KOPT-K1 (cell line): Measurements from ENCODE around the gene PLPPR4.

Experiments used
- H3K27ac ChIP-seq: fragments of 200-600 bp; sonication (generic); 2 replicates; pipeline ENCODE4 v1.5.1; 2016; ENCODE audit warnings: antibody characterized with exemption, mild to moderate bottlenecking, low read depth, low read length; ENCODE audit not compliant: poor library complexity, severe bottlenecking
- H3K36me3 ChIP-seq: fragments of 200-600 bp; sonication (generic); 2 replicates; pipeline ENCODE4 v1.5.1; 2017; ENCODE audit warnings: antibody characterized with exemption, mild to moderate bottlenecking, low read length, moderate library complexity; ENCODE audit not compliant: insufficient read depth
- H3K9me3 ChIP-seq: fragments of 200-600 bp; sonication (generic); 2 replicates; pipeline ENCODE4 v1.5.1; 2017; ENCODE audit warnings: antibody characterized with exemption, low read length, mild to moderate bottlenecking; ENCODE audit not compliant: insufficient read depth, poor library complexity, severe bottlenecking

PLPPR4 gene

DNA sequence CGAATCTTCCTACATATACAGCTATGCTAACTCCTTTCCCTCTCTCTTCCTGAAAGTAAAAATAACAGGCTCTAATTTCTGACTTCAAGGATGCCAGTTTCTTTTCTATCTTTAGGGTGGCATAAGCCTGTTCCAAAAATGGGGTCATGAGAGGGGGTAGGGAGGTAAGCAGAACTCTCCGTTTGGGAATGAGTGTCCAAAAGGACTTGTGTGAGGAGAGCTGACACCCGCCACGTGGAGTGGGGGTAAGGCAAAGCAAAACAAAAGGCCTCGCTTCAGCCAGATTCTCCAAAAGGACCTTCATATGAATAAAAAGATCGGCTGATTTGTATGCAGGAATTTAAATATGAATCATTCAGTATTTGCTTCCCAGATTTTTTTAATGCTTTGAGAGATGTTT, 28.6 kb downstream of the PLPPR4 start:
- Histone ChIP-seq H3K27ac (no peak overlapping the region), H3K36me3 (no peaks in the 10 kb centered on the region), H3K9me3 (no peaks in the 10 kb centered on the region)

DNA sequence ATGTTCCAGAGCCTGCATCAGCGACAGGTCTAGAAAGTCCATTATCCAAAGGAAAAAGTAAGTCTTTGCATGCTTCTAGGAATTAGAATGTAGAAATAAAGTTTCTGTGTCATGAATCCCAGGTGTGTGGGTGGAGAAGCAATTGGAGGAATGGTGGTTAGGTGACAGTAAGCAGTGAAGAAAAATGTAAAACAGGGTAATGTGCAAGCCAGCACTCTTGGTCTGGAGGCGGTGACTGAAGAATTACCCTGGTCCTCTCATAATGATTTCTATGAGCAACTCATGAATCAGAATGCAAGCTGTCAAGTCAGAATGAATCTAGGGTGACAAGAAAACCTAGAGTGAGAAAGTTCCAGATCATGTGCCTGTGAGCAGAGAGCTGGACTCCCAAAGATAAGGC, 33.6 kb downstream of the PLPPR4 start:
- no peak overlapping the region for H3K27ac ChIP-seq
- no peaks in the 10 kb centered on the region for H3K9me3 ChIP-seq
- H3K36me3 ChIP-seq: no peaks in the 10 kb centered on the region

DNA sequence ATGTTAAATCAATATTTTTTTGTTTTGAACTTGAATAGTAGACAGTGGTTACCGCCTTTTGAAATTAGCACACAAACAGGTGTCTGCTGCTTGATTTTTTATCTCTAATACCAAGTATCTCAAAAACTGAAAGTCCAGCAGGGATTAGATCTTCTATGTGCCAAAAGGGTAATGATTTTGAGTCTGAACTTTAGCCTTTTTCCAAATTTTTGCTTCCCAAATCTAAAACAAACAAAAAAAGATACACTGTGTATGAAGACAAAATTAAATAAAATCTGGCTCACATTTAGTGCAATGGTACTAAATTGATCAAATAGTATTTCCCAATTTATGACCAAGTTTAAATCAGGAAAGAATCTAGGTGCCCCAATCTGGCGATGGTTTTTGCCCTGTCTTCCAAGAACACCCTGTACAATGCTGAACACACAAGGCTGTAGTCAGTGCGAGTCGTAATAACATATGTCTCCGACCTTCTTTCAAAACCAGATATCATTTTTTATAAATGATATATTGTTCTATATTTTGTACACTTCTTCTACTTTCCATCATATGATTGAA, 40.5 kb downstream of the PLPPR4 start:
- no peak overlapping the region for H3K27ac ChIP-seq
- no peaks in the 10 kb centered on the region for H3K36me3 ChIP-seq
- no peaks in the 10 kb centered on the region for H3K9me3 ChIP-seq

DNA sequence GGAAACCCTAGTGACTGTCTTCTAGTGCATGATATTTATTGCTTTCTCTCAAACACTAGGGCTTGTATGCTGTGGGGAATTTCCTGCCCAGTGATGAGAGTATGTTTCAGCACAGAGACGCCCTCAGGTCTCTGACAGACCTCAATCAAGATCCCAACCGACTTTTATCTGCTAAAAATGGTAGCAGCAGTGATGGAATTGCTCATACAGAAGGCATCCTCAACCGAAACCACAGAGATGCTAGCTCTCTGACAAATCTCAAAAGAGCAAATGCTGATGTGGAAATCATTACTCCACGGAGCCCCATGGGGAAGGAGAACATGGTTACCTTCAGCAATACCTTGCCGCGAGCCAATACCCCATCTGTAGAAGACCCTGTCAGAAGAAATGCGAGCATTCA, 41.3 kb downstream of the PLPPR4 start:
- H3K9me3 ChIP-seq: no peaks in the 10 kb centered on the region
- no peak overlapping the region for H3K27ac ChIP-seq
- no peaks in the 10 kb centered on the region for H3K36me3 ChIP-seq

DNA sequence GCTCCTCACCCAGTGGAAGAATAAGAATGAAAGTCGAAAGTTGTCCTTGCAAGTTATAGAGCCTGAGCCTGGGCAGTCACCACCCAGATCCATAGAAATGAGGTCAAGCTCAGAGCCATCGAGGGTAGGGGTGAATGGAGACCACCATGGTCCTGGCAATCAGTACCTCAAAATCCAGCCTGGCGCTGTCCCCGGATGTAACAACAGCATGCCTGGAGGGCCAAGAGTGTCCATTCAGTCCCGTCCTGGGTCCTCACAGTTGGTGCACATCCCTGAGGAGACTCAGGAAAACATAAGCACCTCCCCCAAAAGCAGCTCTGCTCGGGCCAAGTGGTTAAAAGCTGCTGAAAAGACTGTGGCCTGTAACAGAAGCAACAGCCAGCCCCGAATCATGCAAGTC, 41.8 kb downstream of the PLPPR4 start:
- Histone ChIP-seq H3K36me3 (no peaks in the 10 kb centered on the region), H3K9me3 (no peaks in the 10 kb centered on the region), H3K27ac (no peak overlapping the region)

DNA sequence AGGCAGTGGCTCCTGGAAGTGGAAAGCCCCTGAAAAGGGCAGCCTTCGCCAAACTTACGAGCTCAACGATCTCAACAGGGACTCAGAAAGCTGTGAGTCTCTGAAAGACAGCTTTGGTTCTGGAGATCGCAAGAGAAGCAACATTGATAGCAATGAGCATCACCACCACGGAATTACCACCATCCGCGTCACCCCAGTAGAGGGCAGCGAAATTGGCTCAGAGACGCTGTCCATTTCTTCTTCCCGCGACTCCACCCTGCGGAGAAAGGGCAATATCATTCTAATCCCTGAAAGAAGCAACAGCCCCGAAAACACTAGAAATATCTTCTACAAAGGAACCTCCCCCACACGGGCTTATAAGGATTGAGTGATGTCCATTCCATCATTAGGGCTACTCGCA, 42.4 kb downstream of the PLPPR4 start:
- no peaks in the 10 kb centered on the region for H3K36me3 ChIP-seq
- no peaks in the 10 kb centered on the region for H3K9me3 ChIP-seq
- no peak overlapping the region for H3K27ac ChIP-seq

DNA sequence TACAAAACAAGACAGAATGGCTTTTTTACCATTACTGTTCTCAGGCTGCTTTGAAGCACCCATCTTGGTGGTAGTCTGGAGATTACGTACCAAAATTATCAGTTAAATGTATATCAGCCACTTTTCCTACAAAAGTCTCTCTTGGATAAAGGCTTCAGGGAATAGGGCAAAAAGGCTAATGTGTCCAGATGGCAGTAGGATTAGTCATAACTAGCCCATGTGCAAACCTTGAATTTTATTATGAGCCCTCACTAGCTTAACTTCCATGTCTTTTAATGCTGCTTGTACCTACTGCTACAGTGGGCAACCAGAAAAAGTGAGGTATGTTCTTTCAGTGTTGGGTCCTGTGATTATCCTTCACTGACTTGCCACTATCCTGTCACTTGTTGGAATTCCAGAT, 51.0 kb downstream of the PLPPR4 start:
- H3K27ac ChIP-seq: no peak overlapping the region
- no peaks in the 10 kb centered on the region for H3K9me3 ChIP-seq
- H3K36me3 ChIP-seq: no peaks in the 10 kb centered on the region

DNA sequence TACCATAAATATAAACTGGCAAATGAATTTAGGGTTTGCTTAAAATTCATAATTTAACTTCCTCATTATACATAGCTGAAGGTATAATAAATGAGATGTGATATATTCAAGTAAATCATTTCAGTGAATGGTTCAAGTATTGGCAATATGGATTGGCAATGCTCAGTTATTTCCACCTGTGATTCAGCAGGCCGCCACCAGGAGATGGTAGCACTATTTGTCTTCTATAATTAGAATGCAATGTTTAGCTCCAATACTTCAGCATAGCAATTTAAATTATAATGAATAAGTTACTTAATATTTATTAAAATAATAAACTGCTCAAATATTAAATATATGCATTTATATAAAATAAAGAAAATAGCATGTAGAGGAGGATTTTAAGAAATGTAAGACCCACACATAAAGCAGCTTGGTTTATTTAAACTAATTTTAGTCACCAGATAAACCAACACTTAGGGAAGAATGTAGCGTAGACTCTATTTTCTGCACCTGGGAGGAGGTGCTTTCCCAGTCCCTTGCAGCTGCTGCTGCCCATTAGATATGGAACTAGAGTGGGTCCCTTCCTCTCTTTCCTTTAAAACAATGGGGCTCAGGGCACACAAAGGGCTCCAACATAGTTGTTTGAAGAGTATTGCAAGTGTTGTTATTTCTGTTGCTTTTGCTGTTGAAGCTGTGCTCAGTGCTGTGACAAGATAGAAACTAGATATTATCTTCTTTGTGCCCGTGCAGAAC, 62.1 kb downstream of the PLPPR4 start:
- H3K27ac ChIP-seq: no peak overlapping the region

DNA sequence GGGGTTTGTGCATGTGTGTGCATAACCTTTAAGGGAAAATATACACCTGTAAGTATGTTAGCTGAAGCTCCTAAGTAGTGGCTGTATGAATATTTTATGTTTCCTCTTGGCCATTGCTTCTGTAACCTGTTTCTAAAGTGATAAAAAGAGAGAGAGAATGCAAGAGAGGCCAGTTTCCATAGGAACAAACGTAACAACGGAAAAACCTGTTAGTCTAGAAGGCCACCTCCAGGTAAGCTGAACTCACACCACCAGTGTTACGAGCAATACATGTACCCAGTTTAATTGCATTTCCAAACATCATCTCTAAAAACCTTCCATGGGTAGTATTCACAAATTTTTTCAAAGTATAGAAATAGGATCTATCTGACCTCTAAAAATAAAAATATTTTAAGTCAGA, 63.1 kb downstream of the PLPPR4 start:
- no peaks in the 10 kb centered on the region for H3K9me3 ChIP-seq
- no peak overlapping the region for H3K27ac ChIP-seq
- no peaks in the 10 kb centered on the region for H3K36me3 ChIP-seq

More for the DNA sequence above, 62.1 kb downstream of the PLPPR4 start:
- Histone ChIP-seq H3K36me3 (no peaks in the 10 kb centered on the region), H3K9me3 (no peaks in the 10 kb centered on the region)

DNA sequence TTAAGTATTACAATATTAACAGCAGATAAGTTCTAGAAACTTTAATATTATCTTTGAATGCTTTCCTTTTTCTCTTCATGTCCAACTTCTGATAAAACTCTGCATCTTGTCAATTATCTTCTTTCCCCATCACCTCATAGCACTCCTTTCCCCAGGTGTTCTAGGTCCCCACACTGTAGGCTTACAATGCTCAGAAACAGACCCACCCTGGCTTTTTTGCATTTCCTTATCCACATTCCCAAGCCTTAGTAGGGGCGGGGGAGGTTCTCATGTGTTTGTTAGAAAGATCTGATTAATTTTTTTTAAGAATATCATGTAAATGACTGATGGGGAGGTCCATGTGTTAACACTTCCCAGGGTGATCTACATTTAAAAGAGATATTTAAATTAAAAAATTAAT, 63.9 kb downstream of the PLPPR4 start:
- no peak overlapping the region for H3K27ac ChIP-seq

DNA sequence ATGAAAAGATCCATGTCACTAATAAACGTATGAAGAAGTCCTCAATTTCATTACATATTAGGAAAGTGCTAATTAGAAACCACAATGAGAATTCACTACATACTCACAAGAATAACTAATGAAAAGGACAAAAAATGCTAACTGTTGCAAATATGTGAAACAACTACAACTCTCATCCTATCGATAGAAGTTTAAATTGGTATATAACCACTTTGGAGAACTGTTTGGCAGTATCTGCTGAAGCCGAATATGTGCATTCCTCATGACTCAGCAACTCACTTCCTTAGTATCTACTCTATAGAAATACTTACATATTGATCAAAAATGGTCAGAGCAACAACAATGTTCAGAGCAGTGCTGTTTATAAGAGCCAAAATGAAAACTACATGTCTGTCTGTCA, 66.8 kb downstream of the PLPPR4 start:
- Histone ChIP-seq H3K36me3 (no peaks in the 10 kb centered on the region), H3K27ac (no peak overlapping the region), H3K9me3 (no peaks in the 10 kb centered on the region)

More for the DNA sequence above, 63.9 kb downstream of the PLPPR4 start:
- H3K36me3 ChIP-seq: no peaks in the 10 kb centered on the region
- H3K9me3 ChIP-seq: no peaks in the 10 kb centered on the region

DNA sequence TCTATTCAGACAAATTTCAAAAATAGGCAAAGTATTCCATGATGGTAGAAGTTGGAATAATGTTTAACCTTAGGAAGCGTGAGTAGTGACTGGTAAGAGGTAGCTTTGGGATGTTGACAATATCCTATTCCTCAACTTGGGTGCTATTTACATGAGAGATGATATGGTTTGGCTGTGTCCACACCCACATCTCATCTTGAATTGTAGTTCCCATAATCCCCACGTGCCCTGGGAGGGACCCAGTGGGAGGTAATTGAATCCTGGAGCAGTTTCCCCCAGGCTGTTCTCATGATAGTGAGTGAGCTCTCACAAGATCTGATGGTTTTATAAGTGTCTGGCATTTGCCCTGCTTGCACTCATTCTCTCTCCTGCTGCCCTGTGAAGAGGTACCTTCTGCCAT, 67.3 kb downstream of the PLPPR4 start:
- no peaks in the 10 kb centered on the region for H3K9me3 ChIP-seq
- H3K27ac ChIP-seq: no peak overlapping the region
- H3K36me3 ChIP-seq: no peaks in the 10 kb centered on the region

DNA sequence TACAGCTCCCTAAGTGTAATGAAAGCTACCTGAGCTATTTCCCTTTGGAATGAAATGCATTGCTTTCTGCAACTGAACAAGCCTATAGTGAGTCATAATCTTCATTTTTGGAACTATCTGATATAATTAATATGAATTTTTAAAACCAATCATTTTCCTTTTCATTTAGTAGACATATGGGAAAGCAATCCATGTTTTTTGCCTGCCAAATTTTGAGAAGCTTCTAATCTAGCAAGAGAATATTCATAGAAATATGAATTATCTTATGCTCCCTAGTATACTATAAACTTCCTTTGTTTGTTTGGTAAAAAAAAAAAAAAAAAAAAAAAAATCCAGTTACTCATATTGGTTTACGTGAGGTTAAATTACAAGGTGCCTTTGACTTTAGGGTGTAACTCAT, 68.3 kb downstream of the PLPPR4 start:
- H3K36me3 ChIP-seq: no peaks in the 10 kb centered on the region
- H3K9me3 ChIP-seq: no peaks in the 10 kb centered on the region
- H3K27ac ChIP-seq: no peak overlapping the region

DNA sequence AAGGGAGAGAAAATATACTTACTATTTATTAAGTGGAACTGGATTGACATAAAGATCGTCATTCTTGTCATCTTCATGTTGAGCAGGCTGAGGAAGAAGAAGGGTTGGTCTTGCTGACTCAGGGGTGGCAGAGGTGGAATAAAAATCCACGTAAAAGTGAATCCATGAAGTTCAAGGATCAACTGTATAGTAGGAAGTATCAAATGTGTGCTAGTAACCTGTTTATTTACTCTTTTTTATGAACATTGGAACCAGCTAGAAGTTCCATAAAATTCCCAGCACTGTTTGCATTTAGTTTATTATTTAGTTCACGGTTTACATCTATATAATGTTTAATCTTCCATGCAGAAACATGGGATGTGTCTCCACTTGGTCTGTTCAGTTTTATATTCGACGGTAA, 70.7 kb downstream of the PLPPR4 start:
- Histone ChIP-seq H3K27ac (no peak overlapping the region), H3K9me3 (no peaks in the 10 kb centered on the region), H3K36me3 (no peaks in the 10 kb centered on the region)

DNA sequence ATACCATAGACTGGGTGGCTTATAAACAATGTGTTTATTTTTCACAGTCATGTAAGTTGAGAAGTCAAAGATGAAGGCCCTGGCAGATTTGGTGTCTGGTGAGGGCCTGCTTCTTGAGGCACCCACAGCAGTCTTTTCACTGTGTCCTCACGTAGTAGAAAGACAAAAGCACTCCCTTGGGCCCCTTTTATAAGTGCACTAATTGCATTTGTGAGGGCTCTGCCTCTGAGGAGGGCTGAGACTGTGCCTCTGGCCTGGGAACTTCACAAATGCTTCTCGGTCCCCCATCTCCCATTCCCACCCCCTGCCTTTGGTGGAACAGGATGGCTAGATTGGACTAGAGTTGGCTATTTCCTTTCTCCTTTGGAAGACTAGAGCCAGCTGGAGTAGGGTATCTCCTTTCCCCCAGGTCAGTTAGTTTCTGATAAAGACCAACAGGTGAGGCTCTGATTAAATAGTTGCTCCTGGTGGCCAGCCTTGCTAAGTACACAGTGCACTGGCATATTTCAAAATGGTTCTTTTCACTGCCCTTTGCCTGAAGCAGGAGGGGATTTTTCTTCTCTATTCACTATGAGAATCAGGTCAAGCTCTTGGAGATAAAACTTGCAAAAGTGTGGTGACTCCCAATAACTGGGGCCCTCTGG, 82.9 kb downstream of the PLPPR4 start:
- H3K36me3 ChIP-seq: no peaks in the 10 kb centered on the region
- no peaks in the 10 kb centered on the region for H3K9me3 ChIP-seq
- H3K27ac ChIP-seq: no peak overlapping the region
